HL-60/S4 treated with retinoic acid at 250 ng/mL for 4 days and 3 days (cell line): ENCODE measurements around the gene KRT36.

Source experiments
- in situ Hi-C: fragments of 300-500 bp; cut with MboI; formaldehyde crosslinking; loops from 2 replicates; pipeline ENCODE4 v1.7.0; 2022; ENCODE audit warnings: low sequenced_read_pairs

Gene KRT36

DNA sequence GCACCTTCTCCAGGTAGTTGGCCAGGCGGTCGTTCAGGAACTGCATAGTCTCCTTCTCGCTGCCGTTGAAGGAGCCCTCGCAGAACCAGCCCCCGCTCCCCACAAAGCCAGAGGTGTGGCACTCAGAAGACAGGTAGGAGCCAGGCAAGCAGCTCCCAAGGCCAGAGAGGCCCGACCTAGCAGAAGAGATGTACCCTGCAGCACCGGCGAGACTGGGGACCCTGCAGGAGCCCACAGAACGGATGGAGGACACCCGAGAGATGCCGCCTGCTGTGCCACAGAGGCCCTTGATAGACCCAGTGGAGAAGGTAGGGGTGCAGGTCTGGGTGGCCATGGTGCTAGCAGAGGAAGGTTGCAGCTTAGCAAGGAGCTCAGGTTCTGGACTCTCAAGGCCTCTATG is at the start of gene KRT36:
Gene KRT36 (minus strand): TSS at position 380 of the 400 bp plus-strand sequence. CDS start 46 bp downstream, at position 334.
- in situ Hi-C loops: no loop called here

DNA sequence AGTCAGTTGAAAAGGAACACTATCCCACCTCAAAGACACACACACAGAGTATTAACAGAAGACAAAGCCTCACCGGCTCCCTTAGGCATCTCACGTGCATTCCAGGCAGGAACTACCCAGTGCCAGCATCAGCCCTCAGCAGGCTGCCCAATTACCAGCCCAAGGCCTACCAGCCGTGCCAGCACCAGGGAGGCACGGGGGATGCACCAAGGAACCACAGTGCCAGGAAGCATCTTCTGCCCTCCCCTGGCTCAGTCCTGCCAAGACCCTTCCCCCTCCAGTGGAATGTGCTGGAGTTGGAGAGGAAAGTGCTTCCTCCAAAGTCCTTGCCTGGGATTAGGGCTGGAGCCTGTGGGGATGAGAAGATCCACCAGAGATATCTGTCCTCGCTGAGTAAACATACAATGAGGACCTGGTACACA is 49.4 kb upstream of the KRT36 start:
- in situ Hi-C loops: no loop called here

DNA sequence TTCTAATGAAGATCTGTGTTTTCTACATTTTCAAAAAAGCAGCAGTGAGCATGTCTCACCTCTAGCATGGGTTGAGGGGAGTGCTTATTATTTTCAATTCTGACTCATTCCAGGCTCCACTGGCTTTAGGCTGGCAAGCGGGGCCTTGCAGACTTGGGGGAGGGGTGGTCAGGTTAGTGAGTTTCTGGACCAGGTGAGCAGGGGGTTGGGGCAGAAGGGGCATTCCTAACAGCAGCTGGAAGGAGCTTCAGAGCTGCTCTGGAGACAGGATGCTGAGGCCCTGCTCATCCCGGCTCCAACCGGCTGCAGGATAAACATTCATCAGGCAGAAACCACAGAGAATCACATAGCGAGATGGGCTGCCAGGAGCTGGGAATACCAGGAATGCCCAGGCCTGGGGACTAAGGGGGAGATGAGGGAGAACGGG is 48.9 kb upstream of the KRT36 start:
- in situ Hi-C loops: no loop called here

DNA sequence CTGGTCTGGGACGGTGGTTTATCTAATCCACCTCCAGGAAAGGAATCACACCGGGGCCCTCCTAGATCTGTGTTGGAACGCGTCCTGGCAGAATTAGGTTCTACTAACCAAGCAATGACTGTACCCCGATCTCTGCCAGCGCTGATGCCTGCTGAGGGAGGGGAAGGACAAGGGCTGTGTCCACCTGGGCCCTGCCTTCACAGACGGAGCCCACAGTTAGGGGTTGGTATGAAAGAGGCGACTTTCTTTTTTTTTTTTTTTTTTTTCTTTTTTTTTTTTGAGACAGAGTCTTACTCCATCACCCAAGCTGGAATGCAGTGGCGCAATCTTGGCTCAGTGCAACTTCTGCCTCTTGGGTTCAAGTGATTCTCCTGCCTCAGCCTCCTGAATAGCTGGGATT is 48.3 kb upstream of the KRT36 start:
- in situ Hi-C loops: no loop called here

DNA sequence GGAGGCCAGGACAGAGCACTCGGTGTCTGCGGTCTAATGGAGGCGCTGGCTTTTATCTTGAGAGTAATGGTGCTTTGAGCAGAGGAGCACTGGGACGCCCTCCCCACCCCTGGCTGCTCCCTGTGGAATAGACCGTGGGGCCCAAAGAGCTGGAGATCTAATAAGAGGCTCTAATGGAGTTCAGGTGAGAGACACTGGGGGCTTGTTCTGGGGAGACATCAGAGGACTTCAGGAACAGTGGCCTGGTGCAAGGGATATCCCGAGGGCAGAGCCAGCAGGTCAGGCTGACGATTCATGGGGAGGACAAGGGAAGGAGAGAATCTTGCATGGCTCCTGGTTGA is 47.9 kb upstream of the KRT36 start:
- in situ Hi-C loops: no loop called here

DNA sequence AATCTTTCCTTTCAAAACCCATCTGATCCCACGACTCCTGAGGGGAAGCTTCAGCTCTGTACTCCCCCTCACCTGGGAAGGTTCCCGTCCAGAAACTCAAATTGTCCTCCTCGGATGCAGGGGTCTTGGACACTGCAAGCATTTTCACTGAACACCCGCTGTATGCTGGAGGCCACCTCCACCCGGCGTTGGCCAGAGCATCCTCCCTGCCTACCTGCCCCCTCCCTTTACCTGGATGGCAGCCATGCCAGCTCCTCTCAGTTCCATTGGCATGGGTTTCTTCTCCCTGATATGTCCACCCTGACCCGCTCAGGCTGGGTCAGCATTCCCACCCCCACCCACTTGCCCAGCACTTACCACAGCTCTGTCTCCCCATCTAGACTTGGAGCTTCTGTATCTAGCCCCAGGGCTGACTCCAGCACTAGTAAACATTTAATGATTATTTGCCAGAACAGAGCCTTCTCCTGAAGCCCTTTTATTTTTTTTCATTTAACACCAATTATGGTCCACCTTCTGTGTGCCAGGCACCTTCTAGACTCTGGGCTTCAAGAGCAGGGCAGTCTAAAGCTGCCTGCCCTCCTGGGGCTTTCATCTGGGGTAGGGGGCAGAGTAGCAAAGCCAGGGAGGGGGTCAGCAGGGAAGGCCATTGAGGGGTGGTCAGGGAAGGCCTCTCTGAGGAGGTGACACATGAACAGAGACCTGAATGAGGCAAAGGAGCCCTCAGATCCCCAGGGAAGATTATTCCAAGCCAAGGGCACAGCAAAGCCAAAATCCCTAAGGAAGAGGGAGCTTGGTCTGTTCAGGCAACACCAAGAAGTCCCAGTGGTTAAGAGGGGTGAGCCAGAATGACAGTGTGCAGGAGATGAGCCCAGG is 47.3 kb upstream of the KRT36 start:
- in situ Hi-C loops: no loop called here

DNA sequence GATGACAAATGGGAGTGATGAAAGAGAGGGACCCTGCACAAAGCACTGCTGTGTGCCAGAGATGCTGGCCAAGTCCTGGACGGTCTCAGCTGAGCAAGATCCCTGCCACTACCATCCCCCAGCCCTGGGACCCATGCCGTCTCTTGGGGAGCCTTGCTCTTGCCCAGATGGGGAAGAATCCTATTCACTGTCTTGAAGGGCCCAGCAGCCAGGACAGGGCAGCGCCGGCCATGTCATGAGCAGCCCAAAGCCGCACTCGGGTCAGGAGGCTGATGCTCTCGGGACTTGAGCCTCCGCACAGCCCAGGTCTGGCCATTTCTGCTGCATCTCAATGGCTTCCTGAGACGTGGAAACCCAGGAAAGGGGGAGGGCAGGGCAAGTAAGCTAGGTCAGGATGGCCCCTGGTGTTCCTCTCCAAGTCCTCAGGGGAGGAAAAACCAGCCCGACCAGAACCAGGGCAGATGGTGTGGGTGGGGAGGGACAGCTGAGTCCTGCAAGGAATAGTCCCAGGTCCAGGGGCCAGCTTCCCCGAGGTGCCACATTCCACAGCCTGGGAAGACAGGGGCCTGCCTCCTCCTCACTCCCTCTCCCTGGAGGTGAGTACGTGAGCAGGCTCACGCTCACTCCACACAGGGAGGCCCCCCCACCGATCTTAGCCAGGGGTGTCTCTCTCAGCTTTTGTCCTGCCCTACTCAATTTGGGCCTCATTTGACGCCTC is 46.2 kb upstream of the KRT36 start:
- in situ Hi-C loops: no loop called here

DNA sequence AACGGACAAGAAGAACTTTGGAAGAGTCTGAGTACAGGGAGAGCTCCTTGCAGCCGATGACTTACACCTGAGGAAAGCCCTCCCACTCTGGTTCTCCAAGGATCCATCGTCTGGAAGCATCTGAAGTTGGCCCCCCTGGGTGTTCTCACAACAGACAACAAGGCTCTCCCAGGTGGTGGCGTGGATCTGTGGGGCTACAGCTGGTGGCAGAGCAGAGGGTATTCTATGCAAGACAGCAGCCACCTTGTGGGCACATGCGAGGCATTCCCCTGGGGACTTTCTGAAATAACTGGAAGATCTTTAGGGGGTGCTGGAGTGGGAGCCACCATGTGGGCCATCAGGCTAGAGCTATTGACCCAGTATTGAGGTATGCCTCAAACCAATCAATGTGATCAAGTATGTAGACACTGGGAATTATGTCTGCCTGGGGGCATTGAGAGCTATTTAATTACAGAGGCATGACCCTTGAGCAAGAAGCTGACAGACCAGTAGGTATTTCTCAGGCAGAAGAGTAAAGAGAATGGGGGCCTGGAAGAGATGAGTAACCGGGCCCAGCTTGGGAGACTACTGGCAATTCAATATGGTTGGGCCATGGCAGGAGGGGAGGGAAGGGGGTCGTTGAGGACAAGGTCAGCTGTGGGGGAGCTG is 45.3 kb upstream of the KRT36 start:
- in situ Hi-C loops: no loop called here

DNA sequence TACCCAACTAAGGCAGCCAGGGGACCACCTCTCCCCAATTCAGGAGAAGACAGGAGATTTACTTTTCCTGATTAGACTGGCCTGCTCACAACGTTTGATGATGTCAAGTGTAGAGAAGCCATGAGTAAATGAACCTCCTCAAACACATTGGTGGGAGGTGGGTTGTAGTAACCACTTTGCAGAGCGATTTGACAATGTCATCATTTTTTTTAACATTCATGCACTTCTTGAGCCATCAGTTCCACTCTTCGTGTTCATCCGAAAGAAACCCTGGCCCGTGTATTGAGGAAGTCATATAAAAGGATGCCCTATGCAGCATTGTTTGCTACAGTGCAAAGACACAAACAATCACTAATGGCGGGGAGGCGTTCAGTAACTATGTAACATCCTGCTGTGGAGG is 43.9 kb upstream of the KRT36 start:
- in situ Hi-C loops: no loop called here

DNA sequence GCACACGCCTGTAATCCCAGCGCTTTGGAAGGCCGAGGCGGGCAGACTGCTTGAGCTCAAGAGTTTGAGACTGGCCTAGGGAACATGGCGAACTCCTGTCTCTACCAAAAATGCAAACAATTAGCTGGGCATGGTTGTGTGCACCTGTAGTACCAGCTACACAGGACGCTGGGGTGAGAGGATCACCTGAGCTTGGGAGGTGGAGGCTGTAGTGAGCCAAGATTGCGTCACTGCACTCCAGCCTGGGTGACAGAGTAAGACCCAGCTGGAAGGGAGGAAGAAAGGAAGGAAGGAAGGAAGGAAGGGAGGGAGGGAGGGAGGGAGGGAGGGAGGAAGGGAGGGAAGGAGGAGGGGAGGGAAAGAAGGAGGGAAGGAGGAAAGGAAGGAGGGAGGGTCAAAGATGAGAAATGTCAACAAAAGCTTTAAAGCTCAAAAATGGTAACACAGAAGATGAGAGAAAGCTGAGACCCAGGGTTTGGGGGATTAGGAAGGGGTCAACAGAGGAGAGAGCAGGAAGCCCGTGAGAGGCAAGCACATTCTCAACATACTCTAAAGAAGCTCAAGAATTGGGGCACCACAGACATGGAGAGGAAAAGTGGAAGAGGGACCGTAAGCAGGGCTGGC is 43.3 kb upstream of the KRT36 start:
- in situ Hi-C loops: no loop called here

DNA sequence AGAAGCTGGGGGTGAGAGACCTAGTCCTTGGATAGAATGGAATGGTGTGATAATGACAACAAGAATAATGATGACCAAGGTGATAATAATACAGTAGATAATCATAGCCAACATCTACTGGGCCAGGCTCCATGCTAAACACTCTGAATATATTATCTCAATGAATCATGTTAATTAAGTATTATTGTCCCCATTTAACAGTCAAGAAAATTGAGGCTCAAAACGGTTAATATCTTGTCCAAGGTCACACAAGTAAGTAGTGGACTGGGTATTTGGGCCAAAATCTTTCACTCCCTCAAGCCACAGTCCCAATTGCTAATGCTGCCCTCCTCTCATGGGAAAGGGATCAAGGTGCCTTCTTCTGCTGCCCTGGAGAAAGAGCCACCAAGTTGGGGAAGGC is 42.3 kb upstream of the KRT36 start:
- in situ Hi-C loops: no loop called here

DNA sequence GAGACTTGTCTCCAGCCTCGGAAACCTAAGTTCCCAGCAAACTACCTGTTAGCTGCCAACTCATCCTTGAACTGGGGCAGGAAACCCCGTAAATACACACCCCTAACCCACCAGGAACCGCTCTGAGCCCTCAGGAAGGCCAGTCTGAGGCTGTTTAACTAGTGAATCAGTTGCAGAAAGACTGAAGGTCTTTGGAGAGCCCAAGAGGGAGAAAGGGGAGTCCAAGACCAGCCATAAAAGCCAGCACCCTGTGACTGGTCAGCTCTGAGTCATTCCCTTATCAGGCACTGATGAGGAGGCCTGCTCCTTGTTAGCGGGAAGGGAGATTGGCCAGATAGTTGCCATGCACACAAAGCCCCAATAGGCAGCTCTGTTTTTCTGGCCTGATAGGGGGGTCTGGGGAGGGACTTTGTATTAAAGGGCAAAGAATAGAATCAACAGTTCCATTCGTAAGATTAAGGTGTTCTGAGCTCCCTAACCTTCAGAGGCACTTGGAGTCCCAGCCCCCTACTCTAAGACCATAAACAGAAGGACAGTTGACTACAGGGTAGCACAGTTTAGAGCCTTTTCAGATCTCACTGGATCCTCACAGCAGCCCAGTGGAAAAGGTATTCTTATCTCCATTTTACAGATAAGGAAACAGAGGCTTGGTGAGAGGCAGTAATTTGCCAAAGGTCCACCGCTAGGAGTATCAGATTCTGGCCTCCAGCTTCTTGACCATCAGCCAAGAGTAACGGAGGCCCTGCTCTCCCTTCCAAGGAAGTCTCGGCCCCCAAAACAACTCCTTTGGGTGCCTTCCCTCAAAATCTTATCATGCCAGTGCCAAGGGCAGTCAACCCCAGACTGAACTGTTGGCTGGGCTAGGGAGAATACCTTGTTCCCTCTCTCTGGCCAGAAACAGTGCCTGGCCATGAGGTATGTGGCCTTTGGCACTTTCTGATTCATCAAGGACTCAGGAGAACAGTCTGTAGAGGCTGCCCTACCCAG is 40.6 kb upstream of the KRT36 start:
- in situ Hi-C loops: no loop called here

DNA sequence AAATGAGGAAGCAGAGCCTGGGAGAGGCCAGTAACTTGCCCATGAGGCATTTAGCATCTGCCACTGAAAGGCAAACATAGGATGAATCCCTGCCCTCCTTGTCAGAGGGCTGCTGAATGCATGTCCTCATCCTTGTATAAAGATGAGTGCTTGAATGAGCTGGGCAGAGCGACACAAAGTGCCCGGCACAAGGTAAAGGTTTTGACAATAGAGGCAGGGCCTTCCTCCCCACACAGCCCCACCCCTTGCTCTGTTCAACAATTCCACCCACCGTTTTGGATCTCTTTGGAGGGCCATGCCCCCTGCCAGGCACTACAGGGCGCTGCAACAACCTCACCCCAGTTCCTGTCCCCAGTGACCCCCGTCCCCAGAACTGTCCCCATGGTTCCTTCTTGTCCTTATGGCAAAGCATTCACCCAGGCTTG is 39.8 kb upstream of the KRT36 start:
- in situ Hi-C loops: no loop called here

DNA sequence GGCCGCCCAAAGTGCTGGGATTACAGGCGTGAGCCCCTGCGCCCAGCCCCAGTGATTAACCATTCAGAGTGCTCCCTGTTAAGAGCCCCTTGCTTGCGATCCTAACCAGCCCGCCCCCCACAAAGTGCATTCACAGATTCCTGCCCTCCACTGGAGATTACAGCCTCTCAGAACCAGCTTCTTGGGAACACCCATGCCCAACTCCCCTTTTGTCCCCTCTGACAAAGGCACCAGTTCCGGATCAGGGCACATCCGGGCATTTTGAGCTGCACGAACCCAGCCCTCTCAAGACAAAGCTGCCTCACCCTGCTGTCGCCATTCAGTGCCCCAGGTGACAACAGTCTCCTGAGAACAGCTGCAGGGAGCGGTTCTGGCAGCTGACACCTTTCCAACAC is 39.2 kb upstream of the KRT36 start:
- in situ Hi-C loops: no loop called here

DNA sequence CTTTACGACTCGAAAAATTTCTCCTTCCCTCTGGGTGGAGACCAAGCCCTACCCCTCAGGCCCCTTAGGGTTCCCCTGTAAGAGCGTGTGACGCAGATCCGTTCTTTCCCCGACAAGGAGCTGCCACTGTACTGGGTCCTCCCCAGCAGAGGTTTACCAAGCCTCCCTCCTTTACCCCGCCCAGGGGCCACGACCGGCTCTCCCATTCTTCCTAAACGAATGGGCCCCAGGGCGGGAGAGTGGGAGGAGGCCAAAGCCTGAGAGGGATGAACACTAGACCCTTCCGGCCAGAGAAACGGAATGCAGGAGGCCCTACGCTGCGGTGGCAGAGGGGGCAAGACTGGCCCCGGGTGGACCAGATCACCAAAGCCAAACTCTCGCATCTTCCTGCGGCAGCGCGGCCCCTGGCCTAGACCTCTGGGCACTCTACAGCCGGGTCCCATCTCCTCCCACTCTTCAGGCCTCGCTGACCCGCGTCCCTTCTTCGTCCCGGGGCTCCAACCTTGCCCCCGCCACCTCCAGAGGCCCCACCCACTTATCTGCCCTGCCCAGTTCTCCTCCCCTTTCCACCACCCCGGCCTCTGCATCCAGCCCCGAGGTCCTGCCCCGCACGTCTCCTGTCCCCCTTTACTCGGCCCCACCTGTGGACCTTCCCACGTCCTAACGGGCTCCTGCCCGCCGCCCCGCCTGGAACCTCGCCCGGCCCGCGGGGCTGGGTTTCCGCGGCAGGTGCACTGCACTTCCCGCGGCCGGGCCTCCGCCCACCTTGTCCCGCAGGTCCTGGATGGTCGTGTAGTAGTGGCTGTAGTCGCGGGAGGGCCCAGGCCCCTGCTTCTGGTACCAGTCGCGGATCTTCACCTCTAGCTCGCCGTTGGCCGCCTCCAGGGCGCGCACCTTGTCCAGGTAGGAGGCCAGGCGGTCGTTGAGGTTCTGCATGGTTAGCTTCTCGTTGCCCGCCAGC is 37.6 kb upstream of the KRT36 start:
- in situ Hi-C loops: no loop called here

DNA sequence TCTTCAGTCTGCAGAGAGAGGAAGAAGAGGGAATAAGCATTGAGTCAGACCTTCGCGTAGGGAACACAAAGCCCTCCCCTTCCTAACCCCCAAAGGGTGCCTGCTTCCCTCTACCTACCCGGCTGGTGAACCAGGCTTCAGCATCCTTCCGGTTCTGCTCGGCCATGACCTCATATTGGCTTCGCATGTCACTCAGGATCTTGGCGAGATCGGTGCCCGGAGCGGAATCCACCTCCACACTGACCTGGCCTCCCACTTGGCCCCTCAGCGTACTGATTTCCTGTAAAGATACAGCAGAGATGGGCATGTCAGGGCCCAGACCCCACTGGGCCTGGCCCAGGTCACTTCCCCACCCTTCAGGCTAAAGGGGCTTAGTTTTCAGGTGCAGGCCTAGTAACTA is 34.6 kb upstream of the KRT36 start:
- in situ Hi-C loops: no loop called here

DNA sequence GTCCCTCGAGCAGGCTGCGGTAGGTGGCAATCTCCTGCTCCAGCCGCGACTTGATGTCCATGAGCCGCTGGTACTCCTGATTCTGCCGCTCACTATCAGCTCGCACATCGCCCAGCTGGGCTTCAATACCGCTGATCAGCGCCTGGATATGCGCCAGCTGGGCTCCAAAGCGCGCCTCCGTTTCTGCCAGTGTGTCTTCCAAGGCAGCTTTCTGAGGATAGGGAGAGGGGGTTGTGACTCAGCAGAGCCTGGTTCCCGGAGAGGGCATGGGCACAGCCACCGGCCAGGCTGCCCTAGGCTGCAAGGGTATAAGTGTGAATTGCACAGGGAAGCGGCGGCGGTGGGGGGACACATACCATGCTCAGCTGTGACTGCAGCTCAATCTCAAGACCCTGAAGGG is 34.1 kb upstream of the KRT36 start:
- in situ Hi-C loops: no loop called here

DNA sequence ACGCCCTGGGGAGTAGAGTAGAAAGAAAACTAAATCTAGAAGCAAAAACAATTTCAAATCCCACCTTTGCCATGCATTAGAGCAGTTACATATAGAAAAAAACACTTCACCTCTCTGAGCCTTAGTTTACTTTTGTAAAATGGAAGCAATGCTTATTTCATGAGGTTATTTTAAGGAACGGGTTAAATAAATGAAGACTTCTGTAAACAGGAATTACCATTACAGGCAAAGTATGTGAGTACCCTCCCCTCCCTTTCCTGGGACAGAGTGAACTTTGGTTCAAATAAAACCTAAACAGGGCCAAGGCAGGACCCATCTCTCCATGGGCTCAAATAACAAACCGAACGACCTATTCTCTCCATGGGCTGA is 33.5 kb upstream of the KRT36 start:
- in situ Hi-C loops: no loop called here
